ENCODE data around the gene LPIN1. TPM values are rescaled to one million over a fixed set of nuclear protein-coding genes. Genes with fewer than 3 reads are reported as not detected.

The LPIN1 gene
- polyA plus RNA-seq, 2 donors = 25.5 to 65.4 TPM

GRCh38 chr2:11863513-11864328 lies 117.3 kb downstream of the LPIN1 start:
- Histone ChIP-seq H3K27ac (ENCODE audit: low read depth in 2 of 2, low read length in 1 of 2) (no peak overlapping the region), H3K4me3 (ENCODE audit: low read depth in 1 of 2, low read length in 2 of 2) (no peak overlapping the region)

GRCh38 chr2:11864724-11865123 lies 118.3 kb downstream of the LPIN1 start:
- WGBS, 2 donors = 95 to 96% methylated on average over 8 of the region's 8 CpGs

More at GRCh38 chr2:11863513-11864328, 117.3 kb downstream of the LPIN1 start:
- peaks cover 0 to 3% of the 10 kb centered on the region in 2 donors for H3K4me1 ChIP-seq (ENCODE audit: control insufficient read depth in 2 of 2, insufficient read depth in 2 of 2, low read length in 1 of 2)
- no peaks in the 10 kb centered on the region for H3K36me3 ChIP-seq (ENCODE audit: control insufficient read depth in 2 of 2, insufficient read depth in 2 of 2, low read length in 1 of 2)
- WGBS, 2 donors = 8 to 11% methylated on average over 12 of the region's 12 CpGs
- H3K9me3 ChIP-seq (ENCODE audit: control insufficient read depth in 2 of 2, insufficient read depth in 1 of 2, low read depth in 1 of 2, low read length in 1 of 2) = peaks cover 0 to 3% of the 10 kb centered on the region in 2 donors
- H3K27me3 ChIP-seq (ENCODE audit: control insufficient read depth in 1 of 2, insufficient read depth in 2 of 2, low read length in 2 of 2) = no peaks in the 10 kb centered on the region

GRCh38 chr2:11865378-11865777 lies 118.9 kb downstream of the LPIN1 start:
- H3K9me3 ChIP-seq (ENCODE audit: control insufficient read depth in 2 of 2, insufficient read depth in 1 of 2, low read depth in 1 of 2, low read length in 1 of 2) = peaks cover 0 to 3% of the 10 kb centered on the region in 2 donors
- peaks cover 0 to 3% of the 10 kb centered on the region in 2 donors for H3K4me1 ChIP-seq (ENCODE audit: control insufficient read depth in 2 of 2, insufficient read depth in 2 of 2, low read length in 1 of 2)
- H3K27ac ChIP-seq (ENCODE audit: low read depth in 2 of 2, low read length in 1 of 2) = no peak overlapping the region
- no peak overlapping the region for H3K4me3 ChIP-seq (ENCODE audit: low read depth in 1 of 2, low read length in 2 of 2)
- WGBS, 2 donors = 85 to 92% methylated on average over 8 of the region's 8 CpGs
- H3K36me3 ChIP-seq (ENCODE audit: control insufficient read depth in 2 of 2, insufficient read depth in 2 of 2, low read length in 1 of 2) = no peaks in the 10 kb centered on the region
- H3K27me3 ChIP-seq (ENCODE audit: control insufficient read depth in 1 of 2, insufficient read depth in 2 of 2, low read length in 2 of 2) = no peaks in the 10 kb centered on the region

More at GRCh38 chr2:11864724-11865123, 118.3 kb downstream of the LPIN1 start:
- H3K4me1 ChIP-seq (ENCODE audit: control insufficient read depth in 2 of 2, insufficient read depth in 2 of 2, low read length in 1 of 2) = peaks cover 0 to 3% of the 10 kb centered on the region in 2 donors
- no peaks in the 10 kb centered on the region for H3K27me3 ChIP-seq (ENCODE audit: control insufficient read depth in 1 of 2, insufficient read depth in 2 of 2, low read length in 2 of 2)
- H3K36me3 ChIP-seq (ENCODE audit: control insufficient read depth in 2 of 2, insufficient read depth in 2 of 2, low read length in 1 of 2) = no peaks in the 10 kb centered on the region
- no peak overlapping the region for H3K4me3 ChIP-seq (ENCODE audit: low read depth in 1 of 2, low read length in 2 of 2)
- peaks cover 0 to 3% of the 10 kb centered on the region in 2 donors for H3K9me3 ChIP-seq (ENCODE audit: control insufficient read depth in 2 of 2, insufficient read depth in 1 of 2, low read depth in 1 of 2, low read length in 1 of 2)
- no peak overlapping the region for H3K27ac ChIP-seq (ENCODE audit: low read depth in 2 of 2, low read length in 1 of 2)

DNA sequence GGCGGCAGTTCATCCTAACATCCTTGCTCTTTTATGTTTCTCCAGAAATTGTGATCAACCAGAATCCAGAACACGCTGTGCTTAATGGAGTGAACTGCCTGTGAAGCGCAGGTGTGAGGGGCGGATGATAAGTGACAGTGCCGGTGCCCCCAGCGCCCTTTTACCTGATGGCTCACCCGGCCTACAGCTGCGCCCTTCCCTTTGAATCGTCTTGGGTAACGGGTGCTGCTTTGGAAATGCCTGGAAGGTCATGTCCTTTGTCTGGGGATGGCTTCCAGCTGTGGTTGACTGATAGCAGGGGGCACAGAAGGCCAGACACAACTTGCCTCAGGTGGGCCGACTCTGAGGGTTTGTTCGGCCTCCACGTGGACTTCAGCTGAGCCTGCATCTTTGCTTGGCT lies 119.4 kb downstream of the LPIN1 start:
- Histone ChIP-seq H3K27ac (ENCODE audit: low read depth in 2 of 2, low read length in 1 of 2) (no peak overlapping the region), H3K4me3 (ENCODE audit: low read depth in 1 of 2, low read length in 2 of 2) (no peak overlapping the region), H3K4me1 (ENCODE audit: control insufficient read depth in 2 of 2, insufficient read depth in 2 of 2, low read length in 1 of 2) (peaks cover 0 to 3% of the 10 kb centered on the region in 2 donors), H3K27me3 (ENCODE audit: control insufficient read depth in 1 of 2, insufficient read depth in 2 of 2, low read length in 2 of 2) (no peaks in the 10 kb centered on the region), H3K9me3 (ENCODE audit: control insufficient read depth in 2 of 2, insufficient read depth in 1 of 2, low read depth in 1 of 2, low read length in 1 of 2) (peaks cover 0 to 3% of the 10 kb centered on the region in 2 donors), H3K36me3 (ENCODE audit: control insufficient read depth in 2 of 2, insufficient read depth in 2 of 2, low read length in 1 of 2) (no peaks in the 10 kb centered on the region)
- WGBS, 2 donors = 91 to 92% methylated on average over 13 of the region's 13 CpGs

DNA sequence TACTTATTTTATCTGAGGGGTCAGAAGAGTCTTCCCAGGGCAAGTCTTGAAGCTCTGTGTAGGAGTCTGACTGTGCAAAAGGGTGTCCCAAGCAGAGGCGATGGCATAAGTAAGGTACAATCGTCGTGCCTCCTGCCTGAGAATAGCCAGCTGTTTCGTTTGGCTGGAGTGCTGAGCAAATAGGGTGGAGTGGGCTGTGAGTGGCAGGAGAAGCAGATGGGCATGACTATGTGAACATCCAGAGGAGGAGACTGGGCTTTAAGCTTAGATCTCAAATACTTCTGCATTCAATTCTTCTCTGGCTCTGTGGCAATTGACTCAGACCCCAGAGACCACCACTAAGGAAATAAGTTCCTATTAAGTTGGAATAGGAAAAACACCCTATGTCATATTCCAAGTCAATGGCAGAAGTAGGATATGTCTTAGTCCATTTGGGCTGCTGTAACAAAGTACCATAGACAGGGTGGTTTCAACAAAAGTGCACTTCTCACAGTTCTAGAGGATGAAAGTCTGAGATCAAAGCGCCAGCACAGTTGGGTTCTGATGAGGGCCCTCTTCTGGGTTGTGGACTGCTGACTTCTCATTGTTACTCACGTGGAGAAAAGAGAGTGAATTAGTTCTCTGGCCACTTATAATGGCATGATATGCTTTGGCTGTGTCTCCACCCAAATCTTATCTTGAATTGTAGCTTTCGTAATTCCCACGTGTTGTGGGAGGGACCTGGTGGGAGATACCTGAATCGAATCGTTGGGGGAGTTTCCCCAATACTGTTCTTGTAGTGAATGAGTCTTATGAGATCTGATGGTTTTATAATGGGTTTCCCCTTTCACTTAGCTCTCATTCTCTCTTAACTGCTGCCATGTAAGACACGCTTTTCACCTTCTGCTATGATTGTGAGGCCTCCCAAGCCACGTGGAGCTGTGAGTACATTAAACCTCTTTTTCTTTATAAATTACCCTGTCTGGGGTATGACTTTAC lies 120.2 kb downstream of the LPIN1 start:
- H3K27ac ChIP-seq (ENCODE audit: low read depth in 2 of 2, low read length in 1 of 2) = no peak overlapping the region
- peaks cover 0 to 3% of the 10 kb centered on the region in 2 donors for H3K4me1 ChIP-seq (ENCODE audit: control insufficient read depth in 2 of 2, insufficient read depth in 2 of 2, low read length in 1 of 2)
- H3K4me3 ChIP-seq (ENCODE audit: low read depth in 1 of 2, low read length in 2 of 2) = no peak overlapping the region
- no peaks in the 10 kb centered on the region for H3K36me3 ChIP-seq (ENCODE audit: control insufficient read depth in 2 of 2, insufficient read depth in 2 of 2, low read length in 1 of 2)
- H3K9me3 ChIP-seq (ENCODE audit: control insufficient read depth in 2 of 2, insufficient read depth in 1 of 2, low read depth in 1 of 2, low read length in 1 of 2) = peaks cover 0 to 3% of the 10 kb centered on the region in 2 donors
- no peaks in the 10 kb centered on the region for H3K27me3 ChIP-seq (ENCODE audit: control insufficient read depth in 1 of 2, insufficient read depth in 2 of 2, low read length in 2 of 2)
- 70 to 77% methylated on average over 12 of the region's 12 CpGs for WGBS, 2 donors

DNA sequence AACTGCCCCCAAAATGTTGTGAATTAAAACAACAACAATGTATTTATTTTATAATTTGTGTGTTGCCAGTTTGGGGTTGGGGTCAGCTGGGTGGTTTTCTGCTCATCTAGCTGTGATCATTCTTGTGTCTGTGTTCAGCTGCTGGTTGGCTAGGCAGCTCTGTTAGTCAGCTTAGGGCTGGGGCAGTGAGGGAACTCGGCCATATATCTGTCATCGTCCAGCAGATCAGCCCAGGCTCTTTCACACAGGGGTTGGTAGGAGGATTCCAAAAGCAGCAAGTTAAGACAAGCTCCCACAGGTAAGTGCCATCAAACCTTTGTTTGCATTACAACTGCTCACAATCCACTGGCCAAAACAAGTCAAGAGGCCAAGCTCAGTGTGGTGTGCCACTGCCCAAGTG lies 121.5 kb downstream of the LPIN1 start:
- H3K27me3 ChIP-seq (ENCODE audit: control insufficient read depth in 1 of 2, insufficient read depth in 2 of 2, low read length in 2 of 2) = no peaks in the 10 kb centered on the region
- no peaks in the 10 kb centered on the region for H3K36me3 ChIP-seq (ENCODE audit: control insufficient read depth in 2 of 2, insufficient read depth in 2 of 2, low read length in 1 of 2)
- peaks cover 0 to 3% of the 10 kb centered on the region in 2 donors for H3K9me3 ChIP-seq (ENCODE audit: control insufficient read depth in 2 of 2, insufficient read depth in 1 of 2, low read depth in 1 of 2, low read length in 1 of 2)
- H3K27ac ChIP-seq (ENCODE audit: low read depth in 2 of 2, low read length in 1 of 2) = no peak overlapping the region
- WGBS, 2 donors = 50 to 80% methylated on average over 2 of the region's 2 CpGs
- peaks cover 0 to 3% of the 10 kb centered on the region in 2 donors for H3K4me1 ChIP-seq (ENCODE audit: control insufficient read depth in 2 of 2, insufficient read depth in 2 of 2, low read length in 1 of 2)
- H3K4me3 ChIP-seq (ENCODE audit: low read depth in 1 of 2, low read length in 2 of 2) = no peak overlapping the region

DNA sequence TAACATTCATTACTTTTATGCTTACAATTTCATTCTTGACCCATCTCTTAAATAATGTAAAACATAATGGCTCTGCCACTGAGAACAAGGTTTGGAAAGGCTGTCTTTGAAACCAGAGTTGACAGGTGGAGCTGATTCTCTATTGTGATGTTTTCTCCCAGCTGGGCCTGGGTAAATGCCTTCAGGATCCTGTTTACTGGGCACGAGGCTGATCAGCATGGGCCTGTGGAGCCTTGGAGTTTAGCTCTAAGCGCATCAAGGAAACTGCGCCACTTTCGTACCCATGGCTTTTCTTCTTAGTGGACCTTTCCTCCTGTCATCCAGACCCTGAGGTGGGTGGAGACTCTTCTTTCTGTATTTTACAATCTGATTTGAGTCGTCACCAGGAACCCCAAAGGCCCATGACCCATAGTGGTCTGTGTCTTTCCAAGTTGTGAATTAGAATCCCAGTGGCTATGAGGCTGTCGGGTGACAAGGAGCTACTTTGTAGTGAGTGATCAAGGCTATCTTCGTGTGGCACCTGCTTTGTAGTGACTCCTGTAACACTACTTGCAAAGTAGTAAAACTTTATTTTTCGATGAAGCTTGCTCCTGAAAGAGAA lies 123.1 kb downstream of the LPIN1 start:
- peaks cover 0 to 3% of the 10 kb centered on the region in 2 donors for H3K4me1 ChIP-seq (ENCODE audit: control insufficient read depth in 2 of 2, insufficient read depth in 2 of 2, low read length in 1 of 2)
- no peaks in the 10 kb centered on the region for H3K27me3 ChIP-seq (ENCODE audit: control insufficient read depth in 1 of 2, insufficient read depth in 2 of 2, low read length in 2 of 2)
- no peaks in the 10 kb centered on the region for H3K36me3 ChIP-seq (ENCODE audit: control insufficient read depth in 2 of 2, insufficient read depth in 2 of 2, low read length in 1 of 2)
- H3K27ac ChIP-seq (ENCODE audit: low read depth in 2 of 2, low read length in 1 of 2) = no peak overlapping the region
- 92 to 93% methylated on average over 8 of the region's 8 CpGs for WGBS, 2 donors
- H3K9me3 ChIP-seq (ENCODE audit: control insufficient read depth in 2 of 2, insufficient read depth in 1 of 2, low read depth in 1 of 2, low read length in 1 of 2) = peaks cover 0 to 3% of the 10 kb centered on the region in 2 donors
- H3K4me3 ChIP-seq (ENCODE audit: low read depth in 1 of 2, low read length in 2 of 2) = no peak overlapping the region

DNA sequence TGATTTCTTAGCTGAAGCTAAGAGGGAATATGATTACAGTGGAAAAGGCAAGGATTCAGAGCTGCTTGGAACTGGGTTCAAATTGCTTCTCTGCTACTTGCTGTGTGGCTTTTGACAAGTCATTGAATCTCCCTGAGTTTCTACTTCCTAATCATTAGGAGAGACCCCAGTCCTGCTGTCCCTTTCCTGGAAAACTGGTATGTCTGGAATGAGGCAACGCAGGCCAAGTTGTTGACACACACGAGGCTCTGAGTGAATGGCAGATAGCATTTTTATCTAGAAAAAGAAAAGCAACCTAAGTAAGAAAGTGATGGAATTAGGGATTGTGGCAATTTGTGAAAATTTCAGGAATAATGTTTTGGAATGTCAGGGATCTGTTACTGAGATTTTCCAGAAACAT lies 123.6 kb downstream of the LPIN1 start:
- no peak overlapping the region for H3K4me3 ChIP-seq (ENCODE audit: low read depth in 1 of 2, low read length in 2 of 2)
- no peaks in the 10 kb centered on the region for H3K36me3 ChIP-seq (ENCODE audit: control insufficient read depth in 2 of 2, insufficient read depth in 2 of 2, low read length in 1 of 2)
- H3K27me3 ChIP-seq (ENCODE audit: control insufficient read depth in 1 of 2, insufficient read depth in 2 of 2, low read length in 2 of 2) = no peaks in the 10 kb centered on the region
- WGBS, 2 donors = 52 to 65% methylated on average over 2 of the region's 2 CpGs
- H3K9me3 ChIP-seq (ENCODE audit: control insufficient read depth in 2 of 2, insufficient read depth in 1 of 2, low read depth in 1 of 2, low read length in 1 of 2) = peaks cover 0 to 3% of the 10 kb centered on the region in 2 donors
- no peak overlapping the region for H3K27ac ChIP-seq (ENCODE audit: low read depth in 2 of 2, low read length in 1 of 2)
- H3K4me1 ChIP-seq (ENCODE audit: control insufficient read depth in 2 of 2, insufficient read depth in 2 of 2, low read length in 1 of 2) = peaks cover 0 to 3% of the 10 kb centered on the region in 2 donors

- Histone ChIP-seq H3K36me3 (ENCODE audit: control insufficient read depth in 2 of 2, insufficient read depth in 2 of 2, low read length in 1 of 2) (no peaks in the 10 kb centered on the region), H3K9me3 (ENCODE audit: control insufficient read depth in 2 of 2, insufficient read depth in 1 of 2, low read depth in 1 of 2, low read length in 1 of 2) (peaks cover 0 to 3% of the 10 kb centered on the region in 2 donors), H3K27ac (ENCODE audit: low read depth in 2 of 2, low read length in 1 of 2) (no peak overlapping the region), H3K4me1 (ENCODE audit: control insufficient read depth in 2 of 2, insufficient read depth in 2 of 2, low read length in 1 of 2) (peaks cover 0 to 3% of the 10 kb centered on the region in 2 donors), H3K27me3 (ENCODE audit: control insufficient read depth in 1 of 2, insufficient read depth in 2 of 2, low read length in 2 of 2) (no peaks in the 10 kb centered on the region), H3K4me3 (ENCODE audit: low read depth in 1 of 2, low read length in 2 of 2) (no peak overlapping the region)
- WGBS, 2 donors = 87 to 90% methylated on average over 5 of the region's 5 CpGs
Measured at GRCh38 chr2:11870584-11870983, 124.2 kb downstream of the LPIN1 start.

All from esophagus (tissue), 2 donors.